ENCODE data around the gene SLC44A4.
"Not testable (repeated sequence)": the region's sequence is repeated elsewhere in the genome, so short reads cannot be mapped to it uniquely, and the experiment has no call there.

Gene SLC44A4

DNA sequence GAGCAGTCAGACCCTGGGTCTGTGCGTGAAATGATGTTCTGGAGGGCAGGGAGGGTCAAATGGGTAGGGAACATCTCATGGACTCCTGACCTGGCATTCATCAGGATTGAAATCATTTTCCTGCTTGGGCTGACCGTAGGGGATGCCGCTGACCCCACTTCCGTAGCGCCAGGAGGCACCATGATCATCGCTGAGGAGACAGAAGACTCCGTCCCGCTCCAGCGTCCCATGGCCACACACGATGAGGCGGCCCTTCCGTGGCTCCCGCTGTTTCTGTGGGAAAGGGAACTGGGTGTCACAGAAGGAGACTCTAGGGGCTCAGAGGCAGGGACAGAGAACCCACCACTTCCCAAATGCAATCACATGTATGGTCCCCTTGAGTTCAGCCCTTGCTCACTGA is 18.4 kb downstream of the SLC44A4 start:
- in situ Hi-C loops (cut with HindIII; ENCODE audit: low sequenced_read_pairs): no loop called here

DNA sequence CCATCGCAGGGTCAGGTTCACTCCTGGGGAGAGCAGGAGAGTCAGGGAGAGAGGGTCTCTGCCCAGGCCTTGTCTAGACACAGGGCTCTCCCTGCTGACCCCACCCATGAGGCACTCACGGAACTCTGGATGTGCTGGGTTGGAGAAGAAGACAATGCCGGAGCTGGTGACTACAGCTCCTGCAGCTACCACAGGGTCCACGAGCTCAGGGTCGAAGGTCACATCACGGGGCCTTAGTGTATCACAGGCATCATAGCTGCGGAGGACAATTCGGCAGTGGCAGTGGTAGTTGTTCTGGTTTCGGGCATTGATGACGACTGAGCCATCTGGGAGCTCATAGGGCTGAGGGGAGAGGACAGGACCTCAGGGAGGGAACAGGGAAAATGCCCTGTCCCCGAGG is 18.9 kb downstream of the SLC44A4 start:
- in situ Hi-C loops (cut with HindIII; ENCODE audit: low sequenced_read_pairs): no loop called here

DNA sequence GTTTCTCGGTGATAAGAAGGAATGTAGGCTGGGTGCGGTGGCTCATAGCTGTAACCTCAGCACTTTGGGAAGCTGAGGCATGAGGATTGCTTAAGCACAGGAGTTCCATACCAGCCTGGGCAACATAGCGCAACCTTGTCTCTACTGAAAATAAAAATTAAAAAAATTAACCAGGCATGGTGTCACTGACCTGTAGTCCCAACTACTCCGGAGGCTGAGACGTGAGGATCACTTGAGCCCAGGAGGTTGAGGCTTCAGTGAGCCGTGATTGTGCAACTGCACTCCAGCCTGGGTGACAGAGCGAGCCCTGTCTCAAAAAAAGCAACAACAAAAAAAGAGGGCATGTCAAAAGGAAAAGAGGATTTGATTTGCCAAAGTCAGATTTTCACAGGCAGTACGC is 20.1 kb downstream of the SLC44A4 start:
- in situ Hi-C loops (cut with HindIII; ENCODE audit: low sequenced_read_pairs): no loop called here

DNA sequence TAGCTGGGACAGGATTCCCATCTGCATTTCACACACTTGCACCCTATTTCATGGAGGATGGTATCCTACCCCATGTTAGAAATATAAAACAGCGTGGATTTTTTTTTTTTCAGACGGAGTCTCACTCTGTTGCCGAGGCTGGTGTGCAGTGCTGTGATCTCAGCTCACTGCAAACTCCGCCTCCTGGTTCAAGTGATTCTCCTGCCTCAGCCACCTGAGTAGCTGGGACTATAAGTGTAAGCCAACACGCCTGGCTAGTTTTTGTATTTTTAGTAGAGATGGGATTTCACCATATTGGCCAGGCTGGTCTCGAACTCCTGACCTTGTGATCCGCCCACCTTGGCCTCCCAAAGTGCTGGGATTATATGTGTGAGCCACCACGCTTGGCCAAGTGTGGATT is 21.0 kb downstream of the SLC44A4 start:
- in situ Hi-C loops (cut with HindIII; ENCODE audit: low sequenced_read_pairs): not testable (repeated sequence)

DNA sequence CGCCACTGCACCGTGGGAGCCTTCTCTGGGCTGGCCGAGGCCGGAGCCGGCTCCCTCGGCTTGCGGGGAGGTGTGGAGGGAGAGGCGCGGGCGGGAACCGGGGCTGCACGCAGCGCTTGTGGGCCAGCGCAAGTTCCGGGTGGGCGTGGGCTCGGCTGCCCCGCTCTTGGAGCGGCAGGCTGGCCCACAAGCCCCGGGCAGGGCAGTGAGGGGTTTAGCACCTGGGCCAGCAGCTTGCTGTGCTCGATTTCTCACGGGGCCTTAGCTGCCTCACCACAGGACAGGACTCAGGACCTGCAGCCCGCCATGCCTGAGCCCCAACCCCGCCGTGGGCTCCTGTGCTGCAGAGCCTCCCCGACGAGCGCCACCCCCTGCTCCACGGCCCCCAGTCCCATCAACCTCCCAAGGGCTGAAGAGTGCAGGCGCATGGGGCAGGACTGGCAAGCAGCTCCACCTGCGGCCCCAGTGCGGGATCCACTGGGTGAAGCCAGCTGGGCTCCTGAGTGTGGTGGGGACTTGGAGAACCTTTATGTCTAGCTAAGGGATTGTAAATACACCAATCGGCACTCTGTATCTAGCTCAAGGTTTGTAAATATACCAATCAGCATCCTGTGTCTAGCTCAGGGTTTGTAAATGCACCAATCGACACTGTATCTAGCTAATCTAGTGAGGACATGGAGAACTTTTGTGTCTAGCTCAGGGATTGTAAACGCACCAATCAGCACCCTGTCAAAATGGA is 26.6 kb downstream of the SLC44A4 start:
- in situ Hi-C loops (cut with HindIII; ENCODE audit: low sequenced_read_pairs): not testable (repeated sequence)

DNA sequence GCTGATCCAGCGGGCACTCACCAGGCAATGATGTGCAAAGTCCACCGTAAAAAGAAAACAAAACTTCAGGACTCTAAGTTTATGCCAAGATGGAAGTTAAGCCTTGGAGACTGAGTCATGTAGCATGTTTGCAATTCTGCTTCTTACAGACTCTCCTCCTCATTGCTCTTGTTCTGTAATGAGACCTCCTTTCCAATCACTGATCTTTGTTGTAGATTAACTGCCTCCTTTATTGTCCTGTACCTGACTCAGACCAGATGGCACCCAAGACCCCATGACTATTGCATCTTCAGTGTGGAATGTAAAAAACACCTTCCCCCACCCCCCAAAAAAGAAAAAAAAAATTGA is 27.3 kb downstream of the SLC44A4 start:
- in situ Hi-C loops (cut with HindIII; ENCODE audit: low sequenced_read_pairs): no loop called here

DNA sequence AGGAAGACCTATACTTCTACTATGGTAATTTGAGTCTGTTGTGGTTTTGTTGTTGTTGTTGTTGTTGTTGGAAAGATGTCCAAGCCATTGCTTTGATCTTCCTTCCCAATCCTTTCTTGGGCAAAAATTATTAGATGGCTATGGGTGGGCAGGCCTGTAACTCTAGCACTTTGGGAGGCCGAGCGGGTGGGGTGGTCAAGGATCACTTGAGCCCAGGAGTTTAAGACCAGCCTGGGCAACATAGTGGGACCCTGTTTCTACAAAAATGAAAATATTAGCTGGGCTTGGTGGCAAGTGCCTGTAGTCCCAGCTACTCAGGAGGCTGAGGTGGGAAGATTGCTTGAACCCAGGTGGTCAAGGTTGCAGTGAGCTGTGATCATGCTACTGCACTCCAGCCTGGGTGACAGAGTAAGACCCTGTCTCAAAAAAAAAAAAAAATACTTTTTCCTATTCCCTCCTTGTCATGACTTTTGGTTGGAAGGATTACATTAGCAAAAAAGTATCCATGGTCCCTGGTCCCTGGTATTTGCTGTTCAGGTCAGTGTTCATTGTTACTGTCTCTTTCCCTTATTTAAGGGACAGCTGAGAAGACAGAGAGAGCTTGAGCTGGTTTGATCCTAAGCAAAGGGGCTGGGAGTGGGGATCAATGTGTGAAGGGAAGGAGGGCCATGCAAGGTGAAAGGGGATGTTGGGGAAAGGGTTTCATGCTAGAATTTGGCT is 27.9 kb downstream of the SLC44A4 start:
- in situ Hi-C loops (cut with HindIII; ENCODE audit: low sequenced_read_pairs): no loop called here

DNA sequence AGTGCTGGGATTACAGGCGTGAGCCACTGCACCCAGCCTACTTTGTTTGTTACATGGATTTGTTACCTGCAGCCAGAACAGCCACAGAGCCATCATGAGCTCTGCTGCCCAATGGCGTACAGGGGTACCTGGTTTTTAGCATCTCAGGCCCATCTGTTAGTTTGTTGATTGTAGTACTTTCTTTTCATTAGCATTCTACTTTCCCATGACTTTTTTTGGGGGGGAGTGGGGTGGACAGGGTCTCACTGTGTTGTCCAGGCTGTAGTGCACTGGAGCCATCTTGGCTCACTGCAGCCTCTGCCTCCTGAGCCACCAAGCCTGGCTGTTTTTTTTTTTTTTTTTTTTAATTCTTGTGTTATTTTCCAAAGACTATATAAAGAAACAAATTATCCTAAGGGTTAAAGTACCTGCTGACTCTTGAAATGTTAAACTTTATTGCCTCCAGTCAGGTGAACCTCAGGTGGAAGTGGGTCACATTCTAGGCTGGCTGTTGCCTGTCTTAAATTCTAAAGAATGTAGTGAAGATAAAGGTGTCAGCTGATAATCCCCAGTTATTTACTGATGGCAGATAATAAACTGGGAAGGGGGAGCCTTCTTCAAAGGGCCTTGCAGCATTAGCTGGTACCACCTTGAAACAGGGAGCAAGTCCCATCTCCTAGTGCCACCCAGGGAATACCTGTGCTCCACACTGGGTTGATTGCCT is 31.4 kb downstream of the SLC44A4 start:
- in situ Hi-C loops (cut with HindIII; ENCODE audit: low sequenced_read_pairs): no loop called here

DNA sequence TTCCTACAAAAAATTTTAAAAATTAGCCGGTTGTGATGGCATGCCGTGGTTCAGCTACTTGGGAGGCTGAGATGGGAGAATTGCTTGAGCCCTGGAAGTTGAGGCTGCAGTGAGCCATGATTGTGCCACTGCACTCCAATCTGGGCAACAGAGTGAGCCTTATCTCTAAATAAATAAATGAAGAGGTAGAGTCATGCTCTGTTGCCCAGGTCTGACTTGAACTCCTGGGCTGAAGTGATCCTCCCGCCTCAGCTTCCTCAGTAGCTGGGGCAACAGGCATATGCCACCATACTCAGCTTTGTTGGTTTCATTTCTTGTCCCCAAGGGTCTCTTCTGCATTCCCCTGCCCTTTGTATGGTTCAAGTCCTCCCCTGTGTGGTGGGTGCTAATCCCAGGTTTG is 34.3 kb downstream of the SLC44A4 start:
- in situ Hi-C loops (cut with HindIII; ENCODE audit: low sequenced_read_pairs): no loop called here

DNA sequence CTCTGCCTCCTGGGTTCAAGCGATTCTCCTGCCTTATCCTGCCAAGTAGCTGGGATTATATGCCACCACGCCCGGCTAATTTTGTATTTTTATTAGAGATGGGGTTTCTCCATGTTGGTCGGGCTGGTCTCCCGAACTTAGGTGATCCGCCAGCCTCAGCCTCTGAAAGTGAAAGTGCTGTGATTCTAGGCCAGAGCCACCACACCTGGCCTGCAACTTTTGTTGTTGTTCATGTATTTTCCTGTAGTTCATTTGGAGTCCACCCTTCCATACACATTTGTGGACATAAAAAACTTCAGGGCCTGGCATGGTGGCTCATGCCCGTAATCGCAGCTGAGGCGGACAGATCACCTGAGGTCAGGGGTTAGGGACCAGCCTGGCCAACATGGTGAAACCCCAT is 36.7 kb downstream of the SLC44A4 start:
- in situ Hi-C loops (cut with HindIII; ENCODE audit: low sequenced_read_pairs): no loop called here

DNA sequence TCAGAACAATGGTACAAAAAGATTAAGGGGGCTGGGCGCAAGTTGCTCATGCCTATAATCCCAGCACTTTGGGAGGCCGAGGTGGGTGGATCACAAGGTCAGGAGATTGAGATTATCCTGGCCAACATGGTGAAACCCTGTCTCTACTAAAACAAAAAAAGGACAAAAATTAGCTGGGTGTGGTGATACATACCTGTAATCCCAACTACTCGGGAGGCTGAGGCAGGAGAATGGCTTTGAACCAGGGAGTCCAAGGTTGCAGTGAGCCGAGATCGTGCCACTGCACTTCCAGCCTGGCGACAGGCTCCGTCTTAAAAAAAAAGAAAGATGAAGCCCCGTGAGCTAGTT is 39.0 kb downstream of the SLC44A4 start:
- in situ Hi-C loops (cut with HindIII; ENCODE audit: low sequenced_read_pairs): loop anchor here (5.0 kb wide), 2 partner anchors 97 to 192 kb away; partner anchors contain the start of gene MSH5

DNA sequence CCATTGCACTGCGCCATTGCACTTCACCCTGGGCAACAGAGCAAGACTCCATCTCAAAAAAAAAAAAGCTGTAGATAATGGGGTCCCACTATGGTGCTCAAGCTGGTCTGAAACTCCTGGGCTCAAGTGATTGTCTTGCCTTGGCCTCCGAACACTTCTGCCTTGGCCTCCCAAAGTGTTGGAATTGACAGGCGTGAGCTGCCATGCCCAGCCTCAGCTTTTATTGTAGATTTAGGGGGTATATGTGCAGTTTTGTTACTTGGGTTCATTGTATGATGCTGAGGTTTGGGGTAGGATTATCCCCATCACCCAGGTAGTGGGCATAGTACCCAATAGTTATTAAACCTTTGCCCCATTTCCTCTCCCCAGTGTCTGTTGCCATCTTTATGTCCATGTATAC is 39.8 kb downstream of the SLC44A4 start:
- in situ Hi-C loops (cut with HindIII; ENCODE audit: low sequenced_read_pairs): loop anchor here (5.0 kb wide), 2 partner anchors 97 to 192 kb away; partner anchors contain the start of gene MSH5

DNA sequence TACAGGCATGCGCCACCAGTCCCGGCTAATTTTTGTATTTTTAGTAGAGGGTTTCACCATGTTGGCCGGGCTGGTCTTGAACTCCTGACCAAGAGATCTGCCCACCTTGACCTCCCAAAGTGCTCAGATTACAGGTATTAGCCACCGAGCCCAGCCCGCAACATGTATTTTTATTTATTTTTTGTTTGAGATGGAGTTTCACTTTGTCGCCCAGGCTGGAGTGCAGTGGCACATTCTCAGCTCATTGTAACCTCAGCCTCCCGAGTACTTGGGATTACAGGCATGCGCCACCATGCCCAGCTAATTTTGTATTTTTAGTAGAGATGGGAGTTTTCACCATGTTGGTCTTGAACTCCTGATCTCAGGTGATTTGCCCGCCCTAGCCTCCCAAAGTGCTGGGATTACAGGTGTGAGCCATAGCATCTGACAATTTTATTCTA is 40.7 kb downstream of the SLC44A4 start:
- in situ Hi-C loops (cut with HindIII; ENCODE audit: low sequenced_read_pairs): loop anchor here (5.0 kb wide), 2 partner anchors 96 to 191 kb away; partner anchors contain the start of gene MSH5

DNA sequence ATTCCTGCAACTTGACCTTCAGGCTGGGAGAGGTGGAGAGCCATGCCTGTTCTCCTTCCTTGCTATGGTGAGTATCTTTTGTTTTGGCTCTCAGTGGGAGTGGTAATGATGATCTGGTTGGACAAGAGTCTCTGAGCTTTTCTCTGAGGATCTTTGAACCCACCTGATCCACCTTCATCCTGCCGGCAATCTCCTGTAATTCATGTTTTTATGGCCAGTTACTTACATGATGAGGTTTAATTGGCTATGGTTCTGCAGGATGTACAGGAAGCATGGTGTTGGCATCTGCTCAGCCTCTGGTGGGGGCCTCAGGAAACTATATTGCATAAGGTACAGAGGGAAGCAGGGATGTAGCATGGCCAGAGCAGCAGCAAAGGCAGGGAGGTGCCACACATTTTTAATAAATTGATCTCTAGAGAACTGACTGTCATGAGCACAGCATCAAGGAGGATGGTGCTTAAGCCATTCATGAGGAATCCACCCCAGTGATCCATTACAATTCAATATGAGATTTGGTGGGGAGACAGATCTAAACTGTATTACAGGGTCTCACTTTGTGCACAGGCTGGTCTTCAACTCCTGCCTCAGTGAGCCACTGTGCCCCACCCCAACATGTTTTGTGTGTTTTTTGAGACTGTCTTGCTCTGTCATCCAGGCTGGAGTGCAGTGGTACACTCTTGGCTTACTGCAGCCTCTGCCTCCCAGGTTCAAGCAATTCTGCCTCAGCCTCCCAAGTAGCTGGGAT is 41.3 kb downstream of the SLC44A4 start:
- in situ Hi-C loops (cut with HindIII; ENCODE audit: low sequenced_read_pairs): loop anchor here (5.0 kb wide), 2 partner anchors 95 to 190 kb away; partner anchors contain the start of gene MSH5

DNA sequence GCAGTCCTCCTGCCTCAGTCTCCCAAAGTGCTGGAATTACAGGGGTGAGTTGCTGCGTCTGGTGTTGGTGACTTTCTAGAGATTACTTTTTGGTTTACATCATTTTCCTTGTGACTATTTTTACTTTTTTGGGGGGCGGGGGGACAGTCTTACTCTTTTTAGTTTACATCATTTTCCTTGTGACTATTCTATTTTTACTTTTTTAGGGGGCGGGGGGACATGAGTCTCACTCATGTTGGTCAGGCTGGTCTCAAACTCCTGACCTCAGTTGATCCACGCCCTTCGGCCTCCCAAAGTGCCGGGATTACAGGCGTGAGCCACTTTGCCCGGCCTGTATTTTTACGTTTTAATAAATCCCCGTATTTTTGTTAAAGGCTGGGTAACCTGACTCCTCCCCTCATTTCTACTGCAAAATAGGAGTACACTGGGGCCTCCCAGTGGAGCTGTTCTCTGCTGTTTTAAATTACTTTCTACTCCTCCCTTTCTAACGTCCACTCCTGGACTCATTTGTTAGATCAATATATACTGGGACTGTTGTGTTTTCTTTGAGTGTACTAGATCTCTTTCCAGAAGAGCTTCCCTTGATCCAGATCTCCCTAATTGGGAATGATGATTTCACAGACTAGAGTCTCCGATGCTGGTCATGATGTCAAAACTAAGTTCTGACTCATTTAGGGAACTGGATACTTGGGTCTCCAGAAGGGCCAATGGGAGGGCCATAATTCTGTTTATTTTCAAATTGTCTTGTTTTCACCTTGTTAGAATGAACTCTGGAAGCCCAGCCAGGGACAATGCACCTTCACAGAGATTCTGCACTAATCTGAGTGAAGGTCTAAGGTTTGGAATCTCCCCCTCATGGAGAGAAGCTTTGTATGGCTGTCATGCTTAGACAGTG is 42.1 kb downstream of the SLC44A4 start:
- in situ Hi-C loops (cut with HindIII; ENCODE audit: low sequenced_read_pairs): loop anchor here (5.0 kb wide), 2 partner anchors 94 to 189 kb away; partner anchors contain the start of gene MSH5

DNA sequence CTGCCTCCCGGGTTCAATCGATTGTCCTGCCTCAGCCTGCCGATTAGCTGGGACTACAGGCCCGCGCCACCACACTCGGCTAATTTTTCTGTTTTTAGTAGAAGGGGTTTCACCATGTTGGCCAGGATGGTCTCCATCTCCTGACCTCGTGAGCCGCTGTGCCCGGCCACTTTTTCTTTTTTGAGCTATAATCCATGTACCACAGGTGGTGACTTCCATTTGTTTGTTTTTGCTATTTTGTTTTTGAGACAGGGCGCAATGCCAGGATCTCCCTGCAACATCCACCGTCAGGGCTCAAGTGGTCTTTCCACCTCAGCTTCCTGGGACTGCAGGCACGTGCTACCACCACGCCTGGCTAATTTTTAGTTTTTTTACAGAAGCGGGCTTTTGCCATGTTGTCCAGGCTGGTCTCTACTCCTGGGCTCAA is 42.7 kb downstream of the SLC44A4 start:
- in situ Hi-C loops (cut with HindIII; ENCODE audit: low sequenced_read_pairs): loop anchor here (5.0 kb wide), 2 partner anchors 94 to 189 kb away; partner anchors contain the start of gene MSH5

DNA sequence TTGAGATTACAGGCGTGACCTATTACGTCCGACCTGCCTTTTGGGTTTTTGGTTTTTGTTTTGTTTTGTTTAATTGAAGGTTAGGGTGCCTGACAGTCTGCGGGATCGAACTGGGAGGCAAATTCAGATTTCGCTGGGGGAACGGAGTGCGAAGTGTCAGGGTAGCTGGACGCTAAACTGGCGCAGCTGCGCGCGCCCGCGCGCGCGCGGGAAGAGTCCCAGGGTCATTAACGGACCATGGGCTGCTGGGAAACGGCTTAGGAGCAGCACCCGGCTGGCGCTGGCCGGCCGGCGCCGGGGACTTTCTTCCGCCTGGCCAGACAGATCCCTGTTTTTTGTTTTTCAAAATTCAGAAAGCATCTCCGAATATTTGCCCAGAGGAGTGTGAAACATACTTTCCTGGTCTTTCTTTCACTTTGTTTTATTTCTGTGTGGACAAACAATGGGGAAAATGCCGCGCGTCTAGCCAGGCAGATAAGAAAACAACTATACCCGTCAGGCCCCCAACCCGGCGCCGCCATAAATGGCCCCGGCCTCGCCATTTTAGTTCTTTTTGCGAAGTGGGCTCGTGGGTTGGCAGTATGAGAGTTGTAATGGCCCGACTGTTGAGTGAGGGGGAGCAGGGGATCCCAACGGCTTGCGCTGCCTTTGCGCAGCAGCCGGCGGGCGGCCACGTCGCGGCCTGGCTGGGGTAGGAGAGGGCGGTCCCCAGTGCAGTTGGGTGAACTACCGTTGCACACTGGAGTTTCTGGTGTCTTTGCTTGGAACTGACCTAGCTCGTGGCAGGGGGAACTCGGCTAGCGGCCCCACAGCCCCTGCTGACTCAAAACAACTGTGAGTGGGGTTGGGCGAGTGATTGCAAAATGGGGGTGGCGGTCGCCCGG is 44.2 kb downstream of the SLC44A4 start:
- in situ Hi-C loops (cut with HindIII; ENCODE audit: low sequenced_read_pairs): loop anchor here (5.0 kb wide), 2 partner anchors 92 to 187 kb away; partner anchors contain the start of gene MSH5

DNA sequence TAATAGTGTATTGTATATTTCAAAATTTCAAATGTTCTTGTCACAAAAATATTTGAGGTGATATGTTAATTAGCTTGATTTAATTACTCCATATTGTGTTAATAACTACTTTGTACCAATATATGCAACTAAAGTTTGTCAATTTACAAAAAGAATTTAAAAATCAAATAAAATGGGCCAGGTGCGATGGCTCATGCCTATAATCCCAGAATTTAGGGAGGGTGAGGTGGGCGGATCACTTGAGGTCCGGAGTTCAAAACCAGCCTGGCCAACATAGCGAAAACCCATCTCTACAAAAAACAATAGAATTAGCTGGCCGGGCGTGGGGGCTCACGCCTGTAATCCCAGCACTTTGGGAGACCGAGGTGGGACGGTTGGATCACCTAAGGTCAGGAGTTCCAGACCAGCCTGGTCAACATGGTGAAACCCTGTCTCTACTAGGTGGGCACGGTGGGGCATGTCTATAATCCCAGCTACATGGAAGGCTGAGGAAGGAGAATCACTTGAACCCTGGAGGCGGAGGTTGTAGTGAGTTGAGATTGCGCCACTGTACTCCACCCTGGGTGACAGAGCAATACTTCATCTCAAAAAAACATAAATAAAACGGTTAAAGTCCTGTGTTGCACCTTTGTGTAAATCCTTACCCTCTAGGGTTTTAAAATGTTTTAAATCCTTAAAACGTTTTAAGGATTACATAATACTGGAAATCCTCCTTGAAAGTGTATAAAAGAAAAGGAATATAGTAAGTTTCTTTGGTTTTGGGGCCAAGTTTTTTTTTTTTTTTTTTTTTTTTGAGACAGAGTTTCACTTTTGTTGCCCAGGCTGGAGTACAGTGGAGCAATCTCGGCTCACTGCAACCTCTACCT is 47.2 kb downstream of the SLC44A4 start:
- in situ Hi-C loops (cut with HindIII; ENCODE audit: low sequenced_read_pairs): no loop called here
